CD14-positive monocyte (primary cell): ENCODE measurements around the gene HDHD5. TPM values are rescaled to one million over a fixed set of nuclear protein-coding genes. Genes with fewer than 3 reads are reported as not detected.
A peak's percentile ranks its signal among the peaks of the same experiment; 100 is the strongest.

Source experiments
- DNase-seq, 3 donors: peaks; one replicate each; pipeline ENCODE4 v3.0.0-alpha.2; 2011 to 2022
- H2AFZ ChIP-seq: 2 replicates; pipeline ENCODE4 v1.6.0; 2012; ENCODE audit warnings: mild to moderate bottlenecking, low read depth, low read length, inconsistent platforms; ENCODE audit not compliant: insufficient read depth, poor library complexity, severe bottlenecking
- H3K27ac ChIP-seq, 2 donors: 1 replicate in 1 of 2; 2 replicates in 1 of 2; pipeline ENCODE4 v1.5.1; 2012 to 2013; ENCODE audit warnings: low read length in 2 of 2, control low read depth in 1 of 2, inconsistent platforms in 1 of 2, low read depth in 1 of 2, mild to moderate bottlenecking in 1 of 2
- H3K27me3 ChIP-seq, 2 donors: one replicate each; pipeline versions ENCODE4 v1.6.0 to v1.6.1; 2011 to 2013; ENCODE audit warnings: low read length in 2 of 2; ENCODE audit not compliant: control insufficient read depth in 2 of 2, insufficient read depth in 2 of 2
- H3K36me3 ChIP-seq, 2 donors: replicated peaks in 1 of 2; 1 replicate in 1 of 2; 2 replicates in 1 of 2; pipeline versions ENCODE4 v1.5.1 to v1.6.1; 2012 to 2013; ENCODE audit warnings: low read length in 2 of 2, control low read depth in 1 of 2, inconsistent platforms in 1 of 2, mild to moderate bottlenecking in 1 of 2; ENCODE audit not compliant: insufficient read depth in 2 of 2, control insufficient read depth in 1 of 2
- H3K4me1 ChIP-seq, 2 donors: 1 replicate in 1 of 2; 2 replicates in 1 of 2; pipeline versions ENCODE4 v1.5.1 to v1.6.1; 2012 to 2013; ENCODE audit warnings: low read length in 2 of 2, control low read depth in 1 of 2, inconsistent platforms in 1 of 2, mild to moderate bottlenecking in 1 of 2, moderate library complexity in 1 of 2; ENCODE audit not compliant: insufficient read depth in 2 of 2, control insufficient read depth in 1 of 2
- H3K4me2 ChIP-seq: replicated peaks from 2 replicates; pipeline ENCODE3; 2012; ENCODE audit warnings: low read length, moderate library complexity, mild to moderate bottlenecking; ENCODE audit not compliant: poor library complexity, severe bottlenecking; ENCODE audit errors: extremely low read depth
- H3K4me3 ChIP-seq, 3 experiments: fragments of 200-600 bp in 1 of 3; sonication (generic) in 1 of 3; replicated peaks in 1 of 3; 1 replicate in 2 of 3; 2 replicates in 1 of 3; pipeline ENCODE4 v1.5.1; 2011 to 2013; ENCODE audit warnings: low read length in 3 of 3, mild to moderate bottlenecking in 3 of 3, control low read depth in 2 of 3, low read depth in 2 of 3, inconsistent platforms in 1 of 3, moderate library complexity in 1 of 3
- H3K79me2 ChIP-seq: 2 replicates; pipeline ENCODE4 v1.6.0; 2012; ENCODE audit warnings: mild to moderate bottlenecking, control low read depth, inconsistent platforms, low read length, moderate library complexity; ENCODE audit not compliant: insufficient read depth
- H3K9ac ChIP-seq: 2 replicates; pipeline ENCODE4 v1.6.0; 2017; ENCODE audit warnings: low read length, mild to moderate bottlenecking; ENCODE audit not compliant: insufficient read depth, poor library complexity, severe bottlenecking
- H3K9me3 ChIP-seq, 2 donors: replicated peaks in 1 of 2; 1 replicate in 1 of 2; 2 replicates in 1 of 2; pipeline versions ENCODE4 v1.5.1 to v1.6.1; 2012 to 2013; ENCODE audit warnings: low read length in 2 of 2, control low read depth in 1 of 2; ENCODE audit not compliant: control insufficient read depth in 1 of 2, insufficient read depth in 1 of 2
- H4K20me1 ChIP-seq: 2 replicates; pipeline ENCODE4 v1.6.0; 2012; ENCODE audit warnings: mild to moderate bottlenecking, low read length, control low read depth, moderate library complexity; ENCODE audit not compliant: insufficient read depth
- H3K27ac Mint-ChIP-seq, 7 donors: one replicate each; pipeline ENCODE4 v1.8.0; 2020; ENCODE audit warnings: mild to moderate bottlenecking in 7 of 7, mixed read lengths in 7 of 7, moderate library complexity in 6 of 7, inconsistent platforms in 2 of 7
- H3K27me3 Mint-ChIP-seq, 3 donors: one replicate each; pipeline ENCODE4 v1.8.0; 2021 to 2022; ENCODE audit warnings: low read depth in 3 of 3, mild to moderate bottlenecking in 3 of 3, mixed read lengths in 3 of 3, moderate library complexity in 3 of 3, inconsistent platforms in 1 of 3
- H3K36me3 Mint-ChIP-seq, 2 donors: one replicate each; pipeline ENCODE4 v1.8.0; 2020; ENCODE audit warnings: mixed read lengths in 2 of 2, inconsistent platforms in 1 of 2, mild to moderate bottlenecking in 1 of 2
- H3K4me1 Mint-ChIP-seq: one replicate; pipeline ENCODE4 v1.8.0; 2020; ENCODE audit warnings: mild to moderate bottlenecking, mixed read lengths
- H3K4me3 Mint-ChIP-seq, 2 donors: one replicate each; pipeline ENCODE4 v1.8.0; 2020; ENCODE audit warnings: mild to moderate bottlenecking in 2 of 2, mixed read lengths in 2 of 2, moderate library complexity in 1 of 2
- H3K9me3 Mint-ChIP-seq, 7 donors: one replicate each; pipeline ENCODE4 v1.8.0; 2020 to 2022; ENCODE audit warnings: mixed read lengths in 7 of 7, mild to moderate bottlenecking in 6 of 7, moderate library complexity in 6 of 7, inconsistent platforms in 2 of 7
- CTCF ChIP-seq: fragments of 200-600 bp; IDR thresholded peaks from one replicate; pipeline ENCODE4 v1.8.0; 2022; ENCODE audit warnings: antibody characterized with exemption, mild to moderate bottlenecking
- WGBS: methylation state at CpG from one replicate; pipeline ENCODE4 v1.1.5; 2013; ENCODE audit warnings: missing lambda C conversion rate; ENCODE audit not compliant: insufficient coverage; 5-methylcytosine and 5-hydroxymethylcytosine counted together
- intact Hi-C, 2 donors: fragments of 100-400 bp; cut with micrococcal nuclease; formaldehyde crosslinking; loops; one replicate each; pipeline versions ENCODE4 v1.15.0 to v1.15.1; 2023
- polyA plus RNA-seq, 3 donors: library from polyadenylated mRNA; depleted of rRNA in 1 of 3; unstranded in 2 of 3; stranded (reverse) in 1 of 3; fragments of 300-500 nt in 2 of 3; fragments of >200 nt in 1 of 3; fragmentation: Illumina TruSeq in 2 of 3; gene quantifications; 1 replicate in 2 of 3; 2 replicates in 1 of 3; pipeline ENCODE4 v1.2.3, GENCODE V29; 2012 to 2021

HDHD5 gene
- polyA plus RNA-seq, 3 donors, result 75.9 to 119 (median 79.9) TPM

GRCh38 chr22:17117890-17118289, 41.2 kb downstream of the HDHD5 start:
- Histone ChIP-seq H3K36me3 (peaks cover 5 to 14% of the 10 kb centered on the region in 2 donors), H3K27me3 (peaks cover 3 to 8% of the 10 kb centered on the region in 2 donors), H3K4me2 (peak overlapping the region; percentile 86), H3K4me1 (peaks cover 79 to 84% of the 10 kb centered on the region in 2 donors), H2AFZ (no peak overlapping the region), H3K4me3 (peak overlapping the region; percentile 7 to 79 (median 10)), H3K9ac (no peak overlapping the region), H3K27ac (peak overlapping the region; percentile 45 to 86), H3K79me2 (peaks cover 48% of the 10 kb centered on the region), H4K20me1 (peaks cover 62% of the 10 kb centered on the region), H3K9me3 (no peaks in the 10 kb centered on the region)
- intact Hi-C loops, result loop anchor here (2.0 to 5.0 kb wide), 4 partner anchors 17 to 37 kb away; partner anchors contain the start of gene IL17RA (in 1 of the 2)
- TF ChIP-seq CTCF, result no peak
- Mint-ChIP-seq H3K4me1 (peaks cover 80% of the 10 kb centered on the region), H3K27me3 (peaks cover 0 to 21% (median 10%) of the 10 kb centered on the region in 3 donors), H3K4me3 (peak overlapping the region; percentile 69 to 86), H3K36me3 (peaks cover 12 to 28% of the 10 kb centered on the region in 2 donors), H3K9me3 (peaks cover 0 to 5% (median 0%) of the 10 kb centered on the region in 7 donors), H3K27ac (peak overlapping the region; percentile 90 to 96 (median 95))
- no CpG with 5 or more reads among the region's 4 CpGs for WGBS
- DNase-seq, result peak in 2 of 3 donors; percentile 42 to 45

- Histone ChIP-seq H3K9me3 (no peaks in the 10 kb centered on the region), H3K4me2 (peak overlapping the region; percentile 86), H3K27ac (peak overlapping the region; percentile 85 to 86), H3K9ac (peak overlapping the region; percentile 46), H3K36me3 (peaks cover 5 to 19% of the 10 kb centered on the region in 2 donors), H3K27me3 (peaks cover 3 to 8% of the 10 kb centered on the region in 2 donors), H3K79me2 (peaks cover 53% of the 10 kb centered on the region), H2AFZ (no peak overlapping the region), H4K20me1 (peaks cover 67% of the 10 kb centered on the region), H3K4me1 (peaks cover 84 to 89% of the 10 kb centered on the region in 2 donors), H3K4me3 (peak overlapping the region in 2 of 3 experiments; percentile 7 to 79)
- no peak for DNase-seq
- TF ChIP-seq CTCF, result no peak
- Mint-ChIP-seq H3K27ac (peak overlapping the region; percentile 90 to 96 (median 95)), H3K9me3 (peaks cover 0 to 5% (median 0%) of the 10 kb centered on the region in 7 donors), H3K4me3 (peak overlapping the region; percentile 69 to 86), H3K36me3 (peaks cover 16 to 33% of the 10 kb centered on the region in 2 donors), H3K4me1 (peaks cover 85% of the 10 kb centered on the region), H3K27me3 (peaks cover 0 to 18% (median 10%) of the 10 kb centered on the region in 3 donors)
- WGBS, result 7% methylated on average over 3 of the region's 3 CpGs
- intact Hi-C loops, result loop anchor here (2.0 to 5.0 kb wide), 3 partner anchors 17 to 35 kb away; partner anchors contain the start of gene IL17RA (in 1 of the 2)
Observed at GRCh38 chr22:17117400-17117799, 41.7 kb downstream of the HDHD5 start.
